ENCODE measurements around the gene EQTN.

The EQTN gene

DNA sequence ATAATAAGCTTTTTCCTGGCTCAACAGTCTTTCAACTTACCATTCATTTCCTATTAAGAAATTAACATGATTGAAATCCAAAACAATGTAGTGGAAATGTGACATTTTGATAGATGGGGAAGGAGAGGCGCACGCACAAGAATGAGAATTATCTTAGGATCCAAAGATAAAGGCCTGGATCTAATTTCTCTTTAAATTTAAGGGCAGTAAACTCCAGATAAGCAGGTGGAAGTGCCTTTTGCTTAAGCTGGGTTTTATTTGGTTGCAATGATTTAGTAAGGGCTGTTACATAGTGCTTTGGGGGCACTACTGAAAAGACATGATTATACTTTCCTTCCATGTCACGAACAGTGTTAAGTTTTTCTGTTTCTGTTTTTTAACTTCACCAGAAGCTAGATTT is 17.3 kb downstream of the EQTN start:
- no peak for TF ChIP-seq POLR2AphosphoS5 (IDR thresholded peaks at IDR 0.05; ENCODE audit: low read depth)
- TF ChIP-seq GABPA (IDR thresholded peaks at IDR 0.05; ENCODE audit: low read depth), result no peak
- TF ChIP-seq, protein P1, sequence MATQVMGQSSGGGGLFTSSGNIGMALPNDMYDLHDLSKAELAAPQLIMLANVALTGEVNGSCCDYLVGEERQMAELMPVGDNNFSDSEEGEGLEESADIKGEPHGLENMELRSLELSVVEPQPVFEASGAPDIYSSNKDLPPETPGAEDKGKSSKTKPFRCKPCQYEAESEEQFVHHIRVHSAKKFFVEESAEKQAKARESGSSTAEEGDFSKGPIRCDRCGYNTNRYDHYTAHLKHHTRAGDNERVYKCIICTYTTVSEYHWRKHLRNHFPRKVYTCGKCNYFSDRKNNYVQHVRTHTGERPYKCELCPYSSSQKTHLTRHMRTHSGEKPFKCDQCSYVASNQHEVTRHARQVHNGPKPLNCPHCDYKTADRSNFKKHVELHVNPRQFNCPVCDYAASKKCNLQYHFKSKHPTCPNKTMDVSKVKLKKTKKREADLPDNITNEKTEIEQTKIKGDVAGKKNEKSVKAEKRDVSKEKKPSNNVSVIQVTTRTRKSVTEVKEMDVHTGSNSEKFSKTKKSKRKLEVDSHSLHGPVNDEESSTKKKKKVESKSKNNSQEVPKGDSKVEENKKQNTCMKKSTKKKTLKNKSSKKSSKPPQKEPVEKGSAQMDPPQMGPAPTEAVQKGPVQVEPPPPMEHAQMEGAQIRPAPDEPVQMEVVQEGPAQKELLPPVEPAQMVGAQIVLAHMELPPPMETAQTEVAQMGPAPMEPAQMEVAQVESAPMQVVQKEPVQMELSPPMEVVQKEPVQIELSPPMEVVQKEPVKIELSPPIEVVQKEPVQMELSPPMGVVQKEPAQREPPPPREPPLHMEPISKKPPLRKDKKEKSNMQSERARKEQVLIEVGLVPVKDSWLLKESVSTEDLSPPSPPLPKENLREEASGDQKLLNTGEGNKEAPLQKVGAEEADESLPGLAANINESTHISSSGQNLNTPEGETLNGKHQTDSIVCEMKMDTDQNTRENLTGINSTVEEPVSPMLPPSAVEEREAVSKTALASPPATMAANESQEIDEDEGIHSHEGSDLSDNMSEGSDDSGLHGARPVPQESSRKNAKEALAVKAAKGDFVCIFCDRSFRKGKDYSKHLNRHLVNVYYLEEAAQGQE (IDR thresholded peaks at IDR 0.05; ENCODE audit: insufficient replicate concordance, low read depth), result no peak
- TF ChIP-seq, protein P2, sequence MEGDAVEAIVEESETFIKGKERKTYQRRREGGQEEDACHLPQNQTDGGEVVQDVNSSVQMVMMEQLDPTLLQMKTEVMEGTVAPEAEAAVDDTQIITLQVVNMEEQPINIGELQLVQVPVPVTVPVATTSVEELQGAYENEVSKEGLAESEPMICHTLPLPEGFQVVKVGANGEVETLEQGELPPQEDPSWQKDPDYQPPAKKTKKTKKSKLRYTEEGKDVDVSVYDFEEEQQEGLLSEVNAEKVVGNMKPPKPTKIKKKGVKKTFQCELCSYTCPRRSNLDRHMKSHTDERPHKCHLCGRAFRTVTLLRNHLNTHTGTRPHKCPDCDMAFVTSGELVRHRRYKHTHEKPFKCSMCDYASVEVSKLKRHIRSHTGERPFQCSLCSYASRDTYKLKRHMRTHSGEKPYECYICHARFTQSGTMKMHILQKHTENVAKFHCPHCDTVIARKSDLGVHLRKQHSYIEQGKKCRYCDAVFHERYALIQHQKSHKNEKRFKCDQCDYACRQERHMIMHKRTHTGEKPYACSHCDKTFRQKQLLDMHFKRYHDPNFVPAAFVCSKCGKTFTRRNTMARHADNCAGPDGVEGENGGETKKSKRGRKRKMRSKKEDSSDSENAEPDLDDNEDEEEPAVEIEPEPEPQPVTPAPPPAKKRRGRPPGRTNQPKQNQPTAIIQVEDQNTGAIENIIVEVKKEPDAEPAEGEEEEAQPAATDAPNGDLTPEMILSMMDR (IDR thresholded peaks at IDR 0.05; ENCODE audit: insufficient read depth, low read length), result no peak
- DNase-seq (ENCODE audit: low read depth in 1 of 2, low spot score in 1 of 2), result no peak
- H3K4me3 ChIP-seq (replicated peaks; ENCODE audit: insufficient read depth, low read length), result no peak overlapping the region
- H3K27ac ChIP-seq (replicated peaks), result no peak overlapping the region
- H3K27me3 ChIP-seq (ENCODE audit: insufficient read depth, poor library complexity, severe bottlenecking), result no peaks in the 10 kb centered on the region

DNA sequence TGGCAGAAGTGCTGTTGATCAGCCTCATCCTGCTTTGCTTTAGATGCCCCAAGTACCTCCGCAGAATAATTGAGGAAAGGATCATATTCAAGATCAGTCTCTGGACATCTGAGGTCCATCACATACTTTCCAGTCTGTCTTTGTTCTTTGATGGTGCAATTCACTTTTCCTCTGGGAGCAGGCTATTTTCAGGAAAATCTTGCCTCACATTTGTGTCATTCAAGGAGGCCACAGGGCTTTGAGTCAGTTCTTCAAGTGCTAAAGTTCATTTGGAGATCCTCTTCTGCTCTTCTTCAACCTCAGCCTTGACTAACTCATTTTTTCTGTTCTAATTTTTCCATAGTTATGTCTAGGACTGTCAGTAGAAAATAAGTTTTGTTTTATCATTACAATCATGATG is 18.6 kb downstream of the EQTN start:
- DNase-seq (ENCODE audit: low read depth in 1 of 2, low spot score in 1 of 2), result no peak
- Histone ChIP-seq H3K27me3 (ENCODE audit: insufficient read depth, poor library complexity, severe bottlenecking) (no peaks in the 10 kb centered on the region), H3K4me3 (replicated peaks; ENCODE audit: insufficient read depth, low read length) (no peak overlapping the region), H3K27ac (replicated peaks) (no peak overlapping the region)
- TF ChIP-seq, protein P1 (IDR thresholded peaks at IDR 0.05; ENCODE audit: insufficient replicate concordance, low read depth), result no peak
- TF ChIP-seq POLR2AphosphoS5 (IDR thresholded peaks at IDR 0.05; ENCODE audit: low read depth) (no peak), GABPA (IDR thresholded peaks at IDR 0.05; ENCODE audit: low read depth) (no peak), SPI1 (IDR thresholded peaks at IDR 0.05; ENCODE audit: borderline replicate concordance, low read depth) (no peak)
- TF ChIP-seq, protein P2 (IDR thresholded peaks at IDR 0.05; ENCODE audit: insufficient read depth, low read length), result no peak

DNA sequence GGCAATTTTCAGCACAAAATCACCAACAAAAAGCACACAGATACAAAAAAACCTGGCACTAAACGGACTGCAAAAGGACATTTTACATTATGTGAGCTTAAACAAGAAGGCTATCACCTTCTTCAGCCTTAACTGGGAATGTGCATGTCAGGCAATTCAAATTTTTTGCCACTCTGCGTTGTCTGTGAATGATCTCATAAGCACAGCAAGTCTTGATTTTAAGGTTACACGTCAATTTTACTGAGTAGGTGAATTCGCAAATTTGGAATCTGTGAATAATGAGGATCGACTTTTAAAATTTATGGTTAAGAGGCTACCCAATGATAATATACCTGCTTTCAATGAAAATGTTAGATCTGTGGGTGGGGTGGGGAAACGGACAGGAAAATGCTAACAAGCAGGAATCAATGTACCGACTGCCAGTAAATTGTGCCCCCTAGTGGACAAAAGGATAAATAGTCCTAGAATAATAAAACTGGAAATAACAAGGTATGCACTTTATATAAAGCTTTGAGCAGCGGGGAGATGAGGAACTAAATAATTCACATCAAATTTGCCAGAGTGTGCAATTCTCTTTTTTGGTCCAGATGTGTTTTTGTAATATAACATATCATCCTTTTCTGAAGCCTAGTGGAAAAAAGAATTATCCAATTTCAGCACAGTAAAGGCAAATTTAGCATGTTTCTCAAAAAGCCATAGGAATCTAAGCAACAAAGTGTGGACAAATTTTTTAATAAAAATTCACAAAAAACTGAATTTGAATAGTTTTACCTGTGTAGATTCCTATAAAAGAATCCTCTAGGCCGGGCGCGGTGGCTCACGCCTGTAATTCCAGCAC is 20.5 kb downstream of the EQTN start:
- H3K27me3 ChIP-seq (ENCODE audit: insufficient read depth, poor library complexity, severe bottlenecking), result no peaks in the 10 kb centered on the region
- no peak overlapping the region for H3K27ac ChIP-seq (replicated peaks)
- no peak overlapping the region for H3K4me3 ChIP-seq (replicated peaks; ENCODE audit: insufficient read depth, low read length)
- no peak for TF ChIP-seq GABPA (IDR thresholded peaks at IDR 0.05; ENCODE audit: low read depth)
- TF ChIP-seq SPI1 (IDR thresholded peaks at IDR 0.05; ENCODE audit: borderline replicate concordance, low read depth), result no peak
- TF ChIP-seq, protein P2 (IDR thresholded peaks at IDR 0.05; ENCODE audit: insufficient read depth, low read length), result no peak
- no peak for TF ChIP-seq POLR2AphosphoS5 (IDR thresholded peaks at IDR 0.05; ENCODE audit: low read depth)
- TF ChIP-seq, protein P1 (IDR thresholded peaks at IDR 0.05; ENCODE audit: insufficient replicate concordance, low read depth), result no peak
- peak in 1 of 2 experiments; percentile 1 for DNase-seq (ENCODE audit: low read depth in 1 of 2, low spot score in 1 of 2)

All from HL-60 (cell line).